AG04449 (cell line): ENCODE results near the gene MADD.

Source experiments
- CTCF ChIA-PET: fragments of 350-600 bp; formaldehyde crosslinking; extraction: SDS; loops from one replicate; lab custom pipeline; 2021; ENCODE audit warnings: antibody characterized with exemption; lab: Yijun Ruan, JAX
- POLR2A ChIA-PET: fragments of 400-600, 350-600 bp; formaldehyde crosslinking; extraction: SDS; loops from one replicate; lab custom pipeline; 2020; ENCODE audit warnings: antibody characterized with exemption, inconsistent platforms; lab: Yijun Ruan, JAX
- DNase-seq: peaks from one replicate; pipeline ENCODE4 v3.0.0-alpha.2; 2010; ENCODE audit warnings: low read depth, low spot score
- H3K4me3 ChIP-seq: 2 replicates; pipeline ENCODE4 v1.5.1; 2011; ENCODE audit warnings: low read depth, mild to moderate bottlenecking, control low read depth, low read length
- TF ChIP-seq, protein P1 (sequence below): IDR thresholded peaks from one replicate; pipeline ENCODE4 v1.5.1; 2011; ENCODE audit warnings: mild to moderate bottlenecking, moderate library complexity, low read length, control low read depth, inconsistent platforms; ENCODE audit not compliant: insufficient read depth; ENCODE audit errors: missing control alignments

MADD gene

DNA sequence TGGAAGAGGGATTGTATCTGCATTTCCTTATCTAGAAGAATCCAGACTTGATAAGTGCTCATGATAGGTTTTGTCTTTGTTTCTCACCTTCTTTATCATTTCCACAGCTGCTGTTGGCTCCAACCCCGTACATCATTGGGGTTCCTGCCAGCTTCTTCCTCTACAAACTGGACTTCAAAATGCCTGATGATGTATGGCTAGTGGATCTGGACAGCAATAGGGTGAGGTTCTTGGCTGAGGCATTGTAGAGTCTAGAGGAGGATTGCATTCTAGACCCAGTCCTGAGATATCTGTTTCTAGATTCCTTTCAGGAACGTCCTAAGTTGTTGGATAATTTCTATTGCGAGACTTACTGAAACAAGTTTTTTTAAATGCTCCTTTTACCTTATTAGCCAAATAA, 8.1 kb downstream of the MADD start:
- CTCF ChIA-PET = no interaction called here
- TF ChIP-seq, protein P1, sequence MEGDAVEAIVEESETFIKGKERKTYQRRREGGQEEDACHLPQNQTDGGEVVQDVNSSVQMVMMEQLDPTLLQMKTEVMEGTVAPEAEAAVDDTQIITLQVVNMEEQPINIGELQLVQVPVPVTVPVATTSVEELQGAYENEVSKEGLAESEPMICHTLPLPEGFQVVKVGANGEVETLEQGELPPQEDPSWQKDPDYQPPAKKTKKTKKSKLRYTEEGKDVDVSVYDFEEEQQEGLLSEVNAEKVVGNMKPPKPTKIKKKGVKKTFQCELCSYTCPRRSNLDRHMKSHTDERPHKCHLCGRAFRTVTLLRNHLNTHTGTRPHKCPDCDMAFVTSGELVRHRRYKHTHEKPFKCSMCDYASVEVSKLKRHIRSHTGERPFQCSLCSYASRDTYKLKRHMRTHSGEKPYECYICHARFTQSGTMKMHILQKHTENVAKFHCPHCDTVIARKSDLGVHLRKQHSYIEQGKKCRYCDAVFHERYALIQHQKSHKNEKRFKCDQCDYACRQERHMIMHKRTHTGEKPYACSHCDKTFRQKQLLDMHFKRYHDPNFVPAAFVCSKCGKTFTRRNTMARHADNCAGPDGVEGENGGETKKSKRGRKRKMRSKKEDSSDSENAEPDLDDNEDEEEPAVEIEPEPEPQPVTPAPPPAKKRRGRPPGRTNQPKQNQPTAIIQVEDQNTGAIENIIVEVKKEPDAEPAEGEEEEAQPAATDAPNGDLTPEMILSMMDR = no peak
- H3K4me3 ChIP-seq = no peak overlapping the region
- POLR2A ChIA-PET = no interaction called here
- no peak for DNase-seq

DNA sequence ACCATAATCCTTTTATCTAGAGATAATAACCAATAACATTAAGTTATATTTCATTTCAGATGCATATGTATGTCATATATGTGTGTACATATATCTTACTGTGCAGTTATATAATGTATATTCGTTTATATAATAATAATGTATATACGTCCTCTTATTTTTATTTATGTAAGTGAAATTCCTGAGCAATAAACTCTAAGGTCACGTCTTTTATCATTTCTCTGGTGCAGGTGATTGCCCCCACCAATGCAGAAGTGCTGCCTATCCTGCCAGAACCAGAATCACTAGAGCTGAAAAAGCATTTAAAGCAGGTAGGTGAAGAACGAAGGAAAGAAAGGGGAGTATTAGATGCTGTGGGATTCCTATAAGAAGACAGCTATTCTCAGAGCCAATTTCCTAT, 8.8 kb downstream of the MADD start:
- H3K4me3 ChIP-seq = no peak overlapping the region
- ChIA-PET POLR2A (no interaction called here), CTCF (interaction anchor here (0.9 kb wide), 1 partner anchor 45 kb away, joined by 3 read pairs; no protein-coding TSS in a partner anchor)
- no peak for DNase-seq
- TF ChIP-seq, protein P1 = no peak

DNA sequence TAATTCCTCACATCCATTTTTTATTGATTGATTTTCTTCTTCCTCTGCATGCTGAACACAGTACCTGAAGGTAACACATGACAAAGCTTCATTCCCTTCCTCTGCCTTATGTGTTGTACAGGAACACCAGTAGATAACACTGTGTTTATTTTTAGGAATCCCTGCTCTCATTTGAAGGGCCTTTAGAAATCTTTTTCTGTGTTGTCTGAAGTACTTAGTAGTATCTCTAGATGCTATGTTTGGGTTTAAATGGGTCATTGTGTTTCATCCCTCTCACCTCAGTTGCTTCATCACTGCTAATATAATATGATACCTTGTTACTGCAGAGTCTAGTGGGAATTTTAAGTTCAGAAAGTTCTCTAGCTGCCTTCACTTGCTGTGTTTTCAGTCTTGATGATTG, 10.2 kb downstream of the MADD start:
- CTCF ChIA-PET = interaction anchor here (1.0 to 1.2 kb wide), 2 partner anchors 8 to 94 kb away, joined by 3 to 5 read pairs; no protein-coding TSS in a partner anchor
- no peak for DNase-seq
- TF ChIP-seq, protein P1 = no peak
- no peak overlapping the region for H3K4me3 ChIP-seq
- POLR2A ChIA-PET = no interaction called here

- POLR2A ChIA-PET = no interaction called here
Measured at GRCh38 chr11:47280860-47281259, 10.9 kb downstream of the MADD start.

GRCh38 chr11:47282462-47282861, 12.5 kb downstream of the MADD start:
- DNase-seq = no peak
- POLR2A ChIA-PET = no interaction called here

More at GRCh38 chr11:47280860-47281259, 10.9 kb downstream of the MADD start:
- TF ChIP-seq, protein P1 = no peak
- no peak overlapping the region for H3K4me3 ChIP-seq
- DNase-seq = no peak
- CTCF ChIA-PET = interaction anchor here (0.9 to 1.2 kb wide), 3 partner anchors 9 to 93 kb away, joined by 3 to 5 read pairs (median 3); no protein-coding TSS in a partner anchor

GRCh38 chr11:47284151-47284550, 14.2 kb downstream of the MADD start:
- TF ChIP-seq, protein P1 = no peak
- POLR2A ChIA-PET = no interaction called here
- no peak for DNase-seq
- no peak overlapping the region for H3K4me3 ChIP-seq
- CTCF ChIA-PET = interaction anchor here (0.8 to 1.2 kb wide), 3 partner anchors 13 to 122 kb away, joined by 3 read pairs; no protein-coding TSS in a partner anchor

More at GRCh38 chr11:47282462-47282861, 12.5 kb downstream of the MADD start:
- TF ChIP-seq, protein P1 = no peak
- CTCF ChIA-PET = no interaction called here
- no peak overlapping the region for H3K4me3 ChIP-seq
